Activated naive CD8-positive, alpha-beta T cell (primary cell): ENCODE measurements around the gene LDLRAD3.

Experiments used
- H3K27ac Mint-ChIP-seq: one replicate; pipeline ENCODE4 v1.8.0; 2021; ENCODE audit warnings: mixed read lengths
- H3K27me3 Mint-ChIP-seq: one replicate; pipeline ENCODE4 v1.8.0; 2021; ENCODE audit warnings: mixed read lengths
- H3K36me3 Mint-ChIP-seq: one replicate; pipeline ENCODE4 v1.8.0; 2021; ENCODE audit warnings: mixed read lengths
- H3K4me1 Mint-ChIP-seq: one replicate; pipeline ENCODE4 v1.8.0; 2021; ENCODE audit warnings: low read depth, mixed read lengths
- H3K4me3 Mint-ChIP-seq: one replicate; pipeline ENCODE4 v1.8.0; 2021; ENCODE audit warnings: mild to moderate bottlenecking, mixed read lengths
- H3K9me3 Mint-ChIP-seq: one replicate; pipeline ENCODE4 v1.8.0; 2021; ENCODE audit warnings: low read depth, mixed read lengths

Gene LDLRAD3

GRCh38 chr11:36243641-36244040, 299.8 kb downstream of the LDLRAD3 start:
- H3K36me3 Mint-ChIP-seq: no peaks in the 10 kb centered on the region
- H3K27me3 Mint-ChIP-seq: peaks cover 15% of the 10 kb centered on the region
- no peak overlapping the region for H3K4me3 Mint-ChIP-seq
- no peaks in the 10 kb centered on the region for H3K9me3 Mint-ChIP-seq
- H3K27ac Mint-ChIP-seq: no peak overlapping the region
- H3K4me1 Mint-ChIP-seq: no peaks in the 10 kb centered on the region

- Mint-ChIP-seq H3K4me3 (no peak overlapping the region), H3K4me1 (no peaks in the 10 kb centered on the region), H3K27me3 (peaks cover 19% of the 10 kb centered on the region), H3K9me3 (no peaks in the 10 kb centered on the region), H3K36me3 (no peaks in the 10 kb centered on the region), H3K27ac (no peak overlapping the region)
Measured at GRCh38 chr11:36247493-36247892, 303.6 kb downstream of the LDLRAD3 start.

GRCh38 chr11:36248436-36248835, 304.6 kb downstream of the LDLRAD3 start:
- Mint-ChIP-seq H3K27me3 (peaks cover 17% of the 10 kb centered on the region), H3K4me1 (no peaks in the 10 kb centered on the region), H3K4me3 (no peak overlapping the region), H3K36me3 (no peaks in the 10 kb centered on the region), H3K9me3 (no peaks in the 10 kb centered on the region), H3K27ac (no peak overlapping the region)

GRCh38 chr11:36249246-36249645, 305.4 kb downstream of the LDLRAD3 start:
- Mint-ChIP-seq H3K27me3 (peaks cover 19% of the 10 kb centered on the region), H3K4me3 (no peak overlapping the region), H3K36me3 (no peaks in the 10 kb centered on the region), H3K4me1 (no peaks in the 10 kb centered on the region), H3K27ac (no peak overlapping the region), H3K9me3 (no peaks in the 10 kb centered on the region)

GRCh38 chr11:36251823-36252222, 308.0 kb downstream of the LDLRAD3 start:
- Mint-ChIP-seq H3K27me3 (peaks cover 15% of the 10 kb centered on the region), H3K27ac (no peak overlapping the region), H3K4me1 (no peaks in the 10 kb centered on the region), H3K4me3 (no peak overlapping the region), H3K36me3 (no peaks in the 10 kb centered on the region), H3K9me3 (no peaks in the 10 kb centered on the region)

GRCh38 chr11:36253238-36253637, 309.4 kb downstream of the LDLRAD3 start:
- Mint-ChIP-seq H3K9me3 (no peaks in the 10 kb centered on the region), H3K4me3 (no peak overlapping the region), H3K27ac (no peak overlapping the region), H3K4me1 (no peaks in the 10 kb centered on the region), H3K36me3 (no peaks in the 10 kb centered on the region), H3K27me3 (peaks cover 18% of the 10 kb centered on the region)

- H3K27ac Mint-ChIP-seq: no peak overlapping the region
- H3K4me3 Mint-ChIP-seq: no peak overlapping the region
- H3K36me3 Mint-ChIP-seq: no peaks in the 10 kb centered on the region
- no peaks in the 10 kb centered on the region for H3K4me1 Mint-ChIP-seq
- peaks cover 26% of the 10 kb centered on the region for H3K27me3 Mint-ChIP-seq
- no peaks in the 10 kb centered on the region for H3K9me3 Mint-ChIP-seq
Measured at GRCh38 chr11:36254713-36255112, 310.9 kb downstream of the LDLRAD3 start.

- H3K4me3 Mint-ChIP-seq: no peak overlapping the region
- H3K4me1 Mint-ChIP-seq: no peaks in the 10 kb centered on the region
- peaks cover 19% of the 10 kb centered on the region for H3K27me3 Mint-ChIP-seq
- H3K27ac Mint-ChIP-seq: no peak overlapping the region
- no peaks in the 10 kb centered on the region for H3K36me3 Mint-ChIP-seq
- H3K9me3 Mint-ChIP-seq: no peaks in the 10 kb centered on the region
Measured at GRCh38 chr11:36257351-36257750, 313.5 kb downstream of the LDLRAD3 start.

- H3K36me3 Mint-ChIP-seq: no peaks in the 10 kb centered on the region
- no peaks in the 10 kb centered on the region for H3K4me1 Mint-ChIP-seq
- H3K9me3 Mint-ChIP-seq: no peaks in the 10 kb centered on the region
- H3K27me3 Mint-ChIP-seq: peaks cover 17% of the 10 kb centered on the region
- H3K27ac Mint-ChIP-seq: no peak overlapping the region
- H3K4me3 Mint-ChIP-seq: no peak overlapping the region
Measured at GRCh38 chr11:36258730-36259360, 315.0 kb downstream of the LDLRAD3 start.

GRCh38 chr11:36261094-36261493, 317.2 kb downstream of the LDLRAD3 start:
- peaks cover 18% of the 10 kb centered on the region for H3K27me3 Mint-ChIP-seq

GRCh38 chr11:36264011-36264972, 320.4 kb downstream of the LDLRAD3 start:
- no peaks in the 10 kb centered on the region for H3K36me3 Mint-ChIP-seq
- no peaks in the 10 kb centered on the region for H3K9me3 Mint-ChIP-seq
- no peaks in the 10 kb centered on the region for H3K4me1 Mint-ChIP-seq
- H3K27ac Mint-ChIP-seq: no peak overlapping the region
- H3K27me3 Mint-ChIP-seq: peaks cover 2% of the 10 kb centered on the region
- H3K4me3 Mint-ChIP-seq: no peak overlapping the region

More at GRCh38 chr11:36261094-36261493, 317.2 kb downstream of the LDLRAD3 start:
- Mint-ChIP-seq H3K4me1 (no peaks in the 10 kb centered on the region), H3K27ac (no peak overlapping the region), H3K4me3 (no peak overlapping the region), H3K9me3 (no peaks in the 10 kb centered on the region), H3K36me3 (no peaks in the 10 kb centered on the region)

- no peak overlapping the region for H3K27ac Mint-ChIP-seq
Measured at GRCh38 chr11:36264973-36265344, 321.1 kb downstream of the LDLRAD3 start.

GRCh38 chr11:36265793-36266628, 322.1 kb downstream of the LDLRAD3 start:
- Mint-ChIP-seq H3K27ac (no peak overlapping the region), H3K4me1 (no peaks in the 10 kb centered on the region), H3K27me3 (peaks cover 1% of the 10 kb centered on the region)

More at GRCh38 chr11:36264973-36265344, 321.1 kb downstream of the LDLRAD3 start:
- no peaks in the 10 kb centered on the region for H3K36me3 Mint-ChIP-seq
- no peaks in the 10 kb centered on the region for H3K9me3 Mint-ChIP-seq
- peaks cover 1% of the 10 kb centered on the region for H3K27me3 Mint-ChIP-seq
- H3K4me3 Mint-ChIP-seq: no peak overlapping the region
- H3K4me1 Mint-ChIP-seq: no peaks in the 10 kb centered on the region

GRCh38 chr11:36266767-36267166, 322.9 kb downstream of the LDLRAD3 start:
- H3K27ac Mint-ChIP-seq: no peak overlapping the region
- no peak overlapping the region for H3K4me3 Mint-ChIP-seq
- H3K36me3 Mint-ChIP-seq: peaks cover 10% of the 10 kb centered on the region
- no peaks in the 10 kb centered on the region for H3K4me1 Mint-ChIP-seq
- peaks cover 1% of the 10 kb centered on the region for H3K27me3 Mint-ChIP-seq
- no peaks in the 10 kb centered on the region for H3K9me3 Mint-ChIP-seq

More at GRCh38 chr11:36265793-36266628, 322.1 kb downstream of the LDLRAD3 start:
- Mint-ChIP-seq H3K9me3 (no peaks in the 10 kb centered on the region), H3K4me3 (no peak overlapping the region), H3K36me3 (peaks cover 3% of the 10 kb centered on the region)
